ENCODE measurements around the gene SYNE3. TPM values are rescaled to one million over a fixed set of nuclear protein-coding genes. Genes with fewer than 3 reads are reported as not detected.
A peak's percentile ranks its signal among the peaks of the same experiment; 100 is the strongest.

SYNE3 gene
- total and polyA plus RNA-seq, 5 donors: 5.2 to 18.0 (median 12.4) TPM

- 82% methylated on average over 14 of the region's 14 CpGs for WGBS
- peaks cover 21% of the 10 kb centered on the region for H3K4me1 ChIP-seq (ENCODE audit: control insufficient read depth, insufficient read depth, low read length)
- intact Hi-C loops (cut with DNase I): no loop called here
- no peak for ATAC-seq
- H3K9me3 ChIP-seq (ENCODE audit: control insufficient read depth, low read length): no peaks in the 10 kb centered on the region
- H3K27me3 ChIP-seq (ENCODE audit: control insufficient read depth, insufficient read depth): no peaks in the 10 kb centered on the region
- H3K27ac ChIP-seq (ENCODE audit: low read length): no peak overlapping the region
- H3K4me3 ChIP-seq (ENCODE audit: low read length): no peak overlapping the region
- DNase-seq: no peak
Observed at GRCh38 chr14:95502381-95502950, 14.0 kb downstream of the SYNE3 start.

- 70% methylated on average over 14 of the region's 14 CpGs for WGBS
- no peak overlapping the region for H3K4me3 ChIP-seq (ENCODE audit: low read length)
- ATAC-seq (peak; percentile 31 to 44), DNase-seq (peak; percentile 72 to 79 (median 78))
- intact Hi-C loops (cut with DNase I): no loop called here
- H3K4me1 ChIP-seq (ENCODE audit: control insufficient read depth, insufficient read depth, low read length): peaks cover 25% of the 10 kb centered on the region
- peak overlapping the region; percentile 50 for H3K27ac ChIP-seq (ENCODE audit: low read length)
- no peaks in the 10 kb centered on the region for H3K27me3 ChIP-seq (ENCODE audit: control insufficient read depth, insufficient read depth)
- H3K9me3 ChIP-seq (ENCODE audit: control insufficient read depth, low read length): no peaks in the 10 kb centered on the region
Observed at GRCh38 chr14:95500772-95501401, 15.6 kb downstream of the SYNE3 start.

DNA sequence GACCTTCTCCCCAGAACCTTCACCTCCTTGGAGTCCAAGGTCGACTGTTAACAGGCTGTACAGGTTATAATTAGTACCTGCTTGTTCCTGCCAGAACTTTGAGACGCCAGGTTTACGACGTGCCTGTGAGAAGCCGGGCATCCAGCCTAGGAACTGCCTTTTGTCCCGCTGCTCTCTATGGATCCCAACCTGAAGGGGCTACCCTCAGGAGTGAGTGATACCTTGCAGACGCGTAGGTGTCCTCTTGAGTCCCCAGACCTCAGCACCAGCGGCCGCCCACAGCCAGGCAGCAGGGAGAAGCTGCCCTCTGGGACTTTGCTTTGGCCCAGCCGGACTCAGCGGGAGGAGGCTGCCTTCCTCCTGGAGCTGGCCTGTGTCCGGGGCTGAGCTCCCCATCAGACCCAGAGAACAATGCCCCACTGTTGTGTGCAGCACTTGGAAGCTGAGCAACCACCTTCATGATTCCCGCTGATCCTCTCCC lies 16.2 kb downstream of the SYNE3 start:
- ATAC-seq: peak; percentile 17 to 18
- intact Hi-C loops (cut with DNase I): no loop called here
- Histone ChIP-seq H3K4me3 (ENCODE audit: low read length) (no peak overlapping the region), H3K27ac (ENCODE audit: low read length) (peak overlapping the region; percentile 50), H3K27me3 (ENCODE audit: control insufficient read depth, insufficient read depth) (no peaks in the 10 kb centered on the region), H3K4me1 (ENCODE audit: control insufficient read depth, insufficient read depth, low read length) (peaks cover 28% of the 10 kb centered on the region), H3K9me3 (ENCODE audit: control insufficient read depth, low read length) (no peaks in the 10 kb centered on the region)
- peak in 2 of 3 donors; percentile 69 to 78 for DNase-seq
- 63% methylated on average over 14 of the region's 14 CpGs for WGBS

DNA sequence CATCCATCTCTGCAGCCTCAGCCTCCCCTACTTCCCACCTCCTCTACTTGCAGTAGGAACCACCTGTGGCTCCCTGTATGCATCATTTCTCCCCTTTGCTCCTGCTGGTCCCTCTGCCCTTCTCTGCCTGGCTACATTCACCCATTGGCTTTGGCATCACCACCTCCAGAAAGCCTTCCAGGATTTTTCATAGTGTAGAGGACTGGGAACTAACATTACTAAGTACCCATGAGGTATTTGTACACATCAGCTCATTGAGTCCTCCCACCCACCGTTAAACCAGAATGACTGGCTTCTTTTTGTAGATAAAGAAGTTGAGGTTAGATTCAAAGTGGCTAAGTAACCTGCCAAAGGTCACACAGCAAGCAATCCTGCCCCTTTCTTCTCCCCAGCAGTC lies 17.1 kb downstream of the SYNE3 start:
- Histone ChIP-seq H3K27ac (ENCODE audit: low read length) (peak overlapping the region; percentile 51), H3K27me3 (ENCODE audit: control insufficient read depth, insufficient read depth) (no peaks in the 10 kb centered on the region), H3K4me1 (ENCODE audit: control insufficient read depth, insufficient read depth, low read length) (peaks cover 21% of the 10 kb centered on the region), H3K9me3 (ENCODE audit: control insufficient read depth, low read length) (no peaks in the 10 kb centered on the region), H3K4me3 (ENCODE audit: low read length) (no peak overlapping the region)
- intact Hi-C loops (cut with DNase I): no loop called here
- 32% methylated on average over 1 of the region's 1 CpG for WGBS
- DNase-seq: no peak
- ATAC-seq: no peak

- intact Hi-C loops (cut with DNase I): no loop called here
- Histone ChIP-seq H3K4me1 (ENCODE audit: control insufficient read depth, insufficient read depth, low read length) (peaks cover 20% of the 10 kb centered on the region), H3K4me3 (ENCODE audit: low read length) (no peak overlapping the region), H3K27me3 (ENCODE audit: control insufficient read depth, insufficient read depth) (no peaks in the 10 kb centered on the region), H3K9me3 (ENCODE audit: control insufficient read depth, low read length) (no peaks in the 10 kb centered on the region), H3K27ac (ENCODE audit: low read length) (peak overlapping the region; percentile 51)
- 40% methylated on average over 9 of the region's 9 CpGs for WGBS
- peak; percentile 51 to 72 (median 70) for DNase-seq
- peak; percentile 46 to 61 for ATAC-seq
Observed at GRCh38 chr14:95498622-95499353, 17.7 kb downstream of the SYNE3 start.

- Histone ChIP-seq H3K9me3 (ENCODE audit: control insufficient read depth, low read length) (no peaks in the 10 kb centered on the region), H3K4me1 (ENCODE audit: control insufficient read depth, insufficient read depth, low read length) (peaks cover 20% of the 10 kb centered on the region), H3K27me3 (ENCODE audit: control insufficient read depth, insufficient read depth) (no peaks in the 10 kb centered on the region), H3K27ac (ENCODE audit: low read length) (no peak overlapping the region), H3K4me3 (ENCODE audit: low read length) (no peak overlapping the region)
- DNase-seq (peak in 1 of 3 donors; percentile 22), ATAC-seq (no peak)
- intact Hi-C loops (cut with DNase I): no loop called here
- 59% methylated on average over 9 of the region's 9 CpGs for WGBS
Observed at GRCh38 chr14:95497561-95498011, 18.9 kb downstream of the SYNE3 start.

- H3K4me1 ChIP-seq (ENCODE audit: control insufficient read depth, insufficient read depth, low read length): peaks cover 15% of the 10 kb centered on the region
- H3K4me3 ChIP-seq (ENCODE audit: low read length): no peak overlapping the region
- H3K9me3 ChIP-seq (ENCODE audit: control insufficient read depth, low read length): no peaks in the 10 kb centered on the region
- H3K27me3 ChIP-seq (ENCODE audit: control insufficient read depth, insufficient read depth): no peaks in the 10 kb centered on the region
- ATAC-seq (peak; percentile 74), DNase-seq (peak; percentile 59 to 83 (median 82))
- peak overlapping the region; percentile 48 for H3K27ac ChIP-seq (ENCODE audit: low read length)
- intact Hi-C loops (cut with DNase I): no loop called here
- 40% methylated on average over 4 of the region's 4 CpGs for WGBS
Observed at GRCh38 chr14:95496690-95497259, 19.7 kb downstream of the SYNE3 start.

DNA sequence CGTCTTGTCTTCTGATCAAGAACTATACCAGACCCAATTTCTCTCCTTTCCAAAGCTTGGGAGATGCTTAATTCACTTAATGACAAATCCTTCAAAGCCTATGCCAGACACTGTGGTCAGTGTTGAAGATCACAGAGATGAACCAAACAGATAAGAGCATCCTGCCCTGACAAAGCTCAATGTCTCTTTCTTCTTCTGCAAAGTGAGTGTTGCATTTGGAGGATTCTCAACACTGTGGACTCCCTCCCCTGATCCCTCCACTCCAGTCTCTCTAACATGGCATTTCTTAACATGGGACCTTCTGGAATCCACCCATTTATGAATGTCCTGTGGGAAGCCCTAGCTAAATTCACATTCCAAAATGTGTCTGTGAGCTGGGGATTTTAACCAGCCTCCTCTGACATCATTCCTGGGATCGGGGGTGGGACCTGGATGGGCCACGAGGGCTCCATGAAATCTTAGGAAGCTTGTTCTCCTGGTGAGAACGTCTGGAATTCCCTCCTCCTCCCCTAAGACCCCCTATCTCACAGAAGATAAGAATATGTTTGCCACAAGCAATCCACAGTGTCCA lies 20.3 kb downstream of the SYNE3 start:
- peaks cover 15% of the 10 kb centered on the region for H3K4me1 ChIP-seq (ENCODE audit: control insufficient read depth, insufficient read depth, low read length)
- no peaks in the 10 kb centered on the region for H3K27me3 ChIP-seq (ENCODE audit: control insufficient read depth, insufficient read depth)
- intact Hi-C loops (cut with DNase I): no loop called here
- H3K27ac ChIP-seq (ENCODE audit: low read length): peak overlapping the region; percentile 12
- H3K9me3 ChIP-seq (ENCODE audit: control insufficient read depth, low read length): no peaks in the 10 kb centered on the region
- peak in 1 of 2 donors; percentile 9 for ATAC-seq
- WGBS: 51% methylated on average over 4 of the region's 4 CpGs
- peak in 1 of 3 donors; percentile 58 for DNase-seq
- H3K4me3 ChIP-seq (ENCODE audit: low read length): no peak overlapping the region

GRCh38 chr14:95495538-95496025 lies 20.9 kb downstream of the SYNE3 start:
- H3K27me3 ChIP-seq (ENCODE audit: control insufficient read depth, insufficient read depth): no peaks in the 10 kb centered on the region
- H3K4me3 ChIP-seq (ENCODE audit: low read length): no peak overlapping the region
- intact Hi-C loops (cut with DNase I): no loop called here
- ATAC-seq (peak; percentile 5 to 37), DNase-seq (peak in 1 of 3 donors; percentile 64)
- peaks cover 20% of the 10 kb centered on the region for H3K4me1 ChIP-seq (ENCODE audit: control insufficient read depth, insufficient read depth, low read length)
- no peak overlapping the region for H3K27ac ChIP-seq (ENCODE audit: low read length)
- H3K9me3 ChIP-seq (ENCODE audit: control insufficient read depth, low read length): no peaks in the 10 kb centered on the region
- WGBS: 79% methylated on average over 8 of the region's 8 CpGs

DNA sequence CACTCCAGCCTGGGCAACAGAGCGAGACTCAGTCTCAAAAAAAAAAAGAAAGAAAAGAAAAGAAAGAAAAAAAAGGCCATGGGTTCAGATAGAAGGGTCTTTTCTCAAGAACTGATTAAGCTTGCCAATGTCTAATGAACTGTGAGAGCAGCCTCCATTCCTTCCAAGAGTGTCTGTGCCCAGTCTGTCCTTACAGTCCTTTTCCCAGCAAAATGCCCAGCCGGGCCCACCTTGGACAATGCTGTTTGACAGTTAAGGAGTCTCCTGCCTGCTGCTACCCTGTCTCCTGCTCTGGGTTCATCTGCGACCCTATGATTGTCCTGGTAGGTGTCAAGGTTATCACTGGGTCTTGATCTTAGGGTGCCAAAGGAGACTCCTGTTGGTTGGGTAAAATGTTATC lies 21.4 kb downstream of the SYNE3 start:
- Histone ChIP-seq H3K4me3 (ENCODE audit: low read length) (no peak overlapping the region), H3K27ac (ENCODE audit: low read length) (no peak overlapping the region), H3K4me1 (ENCODE audit: control insufficient read depth, insufficient read depth, low read length) (peaks cover 21% of the 10 kb centered on the region), H3K27me3 (ENCODE audit: control insufficient read depth, insufficient read depth) (no peaks in the 10 kb centered on the region), H3K9me3 (ENCODE audit: control insufficient read depth, low read length) (no peaks in the 10 kb centered on the region)
- 97% methylated on average over 3 of the region's 3 CpGs for WGBS
- intact Hi-C loops (cut with DNase I): no loop called here
- DNase-seq: peak in 1 of 3 donors; percentile 4
- ATAC-seq: no peak
